Activated CD4-positive, alpha-beta T cell treated with anti-CD3 and anti-CD28 coated beads, Interleukin-2, amount 50 U/mL, for 4 hours (primary cell): ENCODE data around the gene QSOX2.

Experiments used
- DNase-seq, 2 experiments: peaks; one replicate each; pipeline ENCODE4 v3.0.0-alpha.2; 2020

QSOX2 gene

DNA sequence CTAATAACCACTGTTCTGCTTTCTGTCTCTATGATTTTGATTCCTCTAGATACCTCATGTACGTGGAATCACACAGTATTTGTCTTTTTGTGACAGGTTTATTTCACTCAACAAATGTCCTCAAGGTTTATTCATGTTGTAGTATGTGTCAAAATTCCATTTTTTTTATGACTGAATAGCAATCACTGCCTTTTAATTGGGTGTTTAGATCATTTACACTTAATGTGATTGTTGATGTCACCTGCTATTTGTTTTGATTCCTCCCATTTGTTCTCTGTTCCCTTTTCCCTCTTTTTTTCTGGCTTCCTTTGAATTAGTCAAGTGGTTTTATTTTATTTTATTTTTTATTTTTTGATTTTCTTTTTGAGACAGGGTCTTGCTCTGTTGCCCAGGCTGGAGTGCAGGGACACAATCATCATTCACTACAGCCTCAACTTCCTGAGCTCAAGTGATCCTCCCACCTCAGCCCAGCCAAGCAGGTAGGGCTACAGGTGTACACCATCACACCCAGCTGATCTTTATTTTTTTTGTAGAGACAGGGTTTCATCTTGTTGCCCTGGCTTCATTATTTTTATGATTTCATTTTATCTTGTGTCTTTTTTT, 82.3 kb downstream of the QSOX2 start:
- no peak for DNase-seq

DNA sequence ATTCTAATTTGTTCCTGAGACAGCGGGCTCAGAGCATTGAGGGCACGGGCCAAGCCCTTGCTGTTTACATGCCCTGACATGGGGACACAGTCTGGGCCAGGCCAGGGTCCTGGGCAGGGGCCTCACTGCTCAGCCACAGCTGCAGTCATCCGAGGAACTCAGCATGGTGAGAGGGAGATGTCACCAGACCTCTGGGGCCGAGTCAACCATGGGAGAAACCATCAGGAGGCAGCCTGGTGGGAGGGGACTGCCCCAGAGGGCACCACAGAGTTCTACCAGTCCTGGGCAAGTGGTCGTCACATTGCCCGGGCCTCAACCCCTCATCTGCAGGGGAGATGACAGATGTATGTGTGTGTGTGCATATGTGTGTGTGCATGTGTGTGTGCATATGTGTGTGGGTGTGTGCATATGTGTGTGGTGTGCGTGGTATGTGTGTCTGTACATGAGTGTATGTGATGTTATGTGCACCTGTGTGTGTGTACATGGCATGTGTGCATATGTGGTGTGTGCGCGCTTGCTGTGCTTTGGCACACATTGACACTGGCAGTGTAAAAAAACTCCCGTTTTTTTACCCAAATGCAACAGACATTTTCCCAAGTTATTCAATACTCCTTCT, 84.5 kb downstream of the QSOX2 start:
- DNase-seq, result no peak

DNA sequence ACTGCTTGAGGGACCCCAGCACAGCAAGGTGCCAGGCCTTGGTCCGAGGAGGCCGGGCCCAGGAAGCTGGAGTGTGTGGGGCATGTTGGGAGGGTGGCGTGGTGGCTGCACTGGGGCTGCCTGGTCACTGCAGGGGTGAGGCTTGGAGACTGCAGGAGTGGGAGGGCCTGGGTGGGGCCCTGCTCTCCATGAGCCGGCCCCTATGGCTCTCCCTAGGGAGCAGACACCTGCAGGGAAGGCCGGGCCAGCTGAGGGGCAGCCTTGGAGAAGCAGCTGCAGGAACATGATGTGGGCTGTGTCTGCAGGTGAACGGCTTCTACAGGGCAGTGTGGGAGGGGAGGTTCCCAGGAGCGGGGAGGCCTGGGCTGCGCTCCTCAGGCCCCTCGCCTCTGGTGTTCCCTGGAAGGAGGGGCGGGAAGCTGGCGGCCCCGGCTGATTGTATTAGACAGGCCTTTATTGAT, 85.2 kb downstream of the QSOX2 start:
- no peak for DNase-seq

DNA sequence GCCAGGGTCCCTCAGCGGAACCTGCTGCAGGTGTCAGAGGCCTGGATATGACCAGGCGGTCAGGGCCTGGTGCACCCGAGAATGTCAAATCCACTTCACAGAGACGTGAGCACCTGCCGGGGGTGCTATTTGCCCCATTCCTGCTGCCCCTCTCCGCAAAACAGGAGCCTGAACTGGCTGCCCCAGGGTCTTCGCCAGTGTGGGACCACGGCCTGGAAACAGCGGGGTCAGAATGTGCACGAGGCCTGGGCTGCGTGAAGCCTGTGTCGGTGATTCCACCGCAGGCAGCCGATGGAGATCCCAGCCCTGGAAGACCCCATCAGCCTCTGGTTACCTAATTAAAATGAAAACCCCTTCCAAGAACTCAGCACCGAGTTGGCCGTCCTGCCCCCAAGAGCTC, 85.8 kb downstream of the QSOX2 start:
- DNase-seq, result no peak

DNA sequence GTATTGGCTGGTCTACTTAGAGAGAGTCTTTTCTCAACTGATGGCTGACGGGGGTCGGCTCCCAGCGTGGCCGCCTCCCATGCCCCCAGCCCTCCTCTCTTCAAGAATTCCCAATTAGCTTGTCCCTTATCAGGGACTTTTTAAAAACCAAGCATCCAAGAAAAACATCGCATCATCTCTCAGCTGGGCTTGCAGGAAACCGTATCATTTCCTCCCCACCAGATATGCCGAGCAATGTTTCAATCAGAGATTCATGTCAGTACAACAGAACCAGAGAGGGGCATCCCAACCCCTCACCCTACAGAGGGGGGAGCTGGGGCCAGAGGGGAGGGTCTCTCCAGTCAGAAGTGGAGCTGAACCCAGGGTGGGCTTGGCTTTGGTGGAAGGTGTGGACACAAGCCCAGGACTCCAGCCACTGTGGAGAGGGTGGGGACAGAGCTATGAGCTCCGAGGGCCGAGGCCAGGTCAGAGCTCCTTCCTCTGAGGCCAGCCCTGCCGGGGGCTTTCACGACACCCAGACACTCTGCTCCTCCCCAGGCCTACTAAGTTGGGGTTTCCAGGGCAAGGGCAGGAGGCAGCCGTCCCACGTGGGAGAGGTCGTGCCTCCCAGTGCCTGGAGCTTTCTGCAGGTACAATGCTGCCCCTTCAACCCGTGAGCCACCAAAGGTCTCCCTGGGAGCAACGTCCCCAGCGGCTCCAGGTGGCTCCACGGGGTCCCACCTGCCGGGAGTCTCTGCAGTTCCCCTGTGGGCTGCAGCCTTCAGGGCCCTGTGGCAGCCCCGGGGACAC, 87.9 kb downstream of the QSOX2 start:
- no peak for DNase-seq
